Erythroblast (primary cell): ENCODE data around the gene RBM4B.

ENCODE experiments used
- GATA1 ChIP-seq: IDR thresholded peaks from 2 replicates; pipeline ENCODE4 v1.6.1; 2011; ENCODE audit warnings: low read depth, mild to moderate bottlenecking, control low read depth, low read length, moderate library complexity
- POLR2A ChIP-seq: IDR thresholded peaks from 2 replicates; pipeline ENCODE4 v1.6.1; 2011; ENCODE audit warnings: mild to moderate bottlenecking, low read length

DNA sequence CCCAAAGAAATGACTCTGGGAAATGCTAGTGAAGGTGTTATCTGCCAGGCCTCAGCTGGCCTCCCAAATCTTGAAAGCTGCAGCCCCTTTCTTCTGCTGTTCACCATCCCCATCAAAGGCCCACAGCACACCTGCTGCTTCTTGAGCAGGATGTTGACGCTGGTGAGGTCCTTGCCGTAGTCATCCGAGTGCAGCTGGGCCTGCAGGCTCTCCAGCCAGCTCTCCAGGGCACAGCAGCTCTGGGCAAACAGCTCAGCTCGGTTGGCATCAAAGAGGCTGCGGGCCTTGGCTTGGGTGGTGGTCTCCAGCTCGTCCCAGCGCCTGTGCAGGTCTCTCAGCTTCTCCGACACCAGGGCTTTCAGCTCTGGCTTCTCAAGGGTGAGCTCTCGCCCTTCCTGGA, 18.5 kb upstream of the RBM4B start:
- TF ChIP-seq POLR2A (no peak), GATA1 (no peak)
